NK-92 (cell line): ENCODE measurements around the gene MAST4.

Source experiments
- DNase-seq: peaks from one replicate; lab custom pipeline; 2025; ENCODE audit not compliant: unreplicated experiment; lab: John Stamatoyannopoulos, UW

MAST4 gene

GRCh38 chr5:67031692-67032091 is 435.5 kb downstream of the MAST4 start:
- no peak for DNase-seq

GRCh38 chr5:67032921-67033664 is 436.9 kb downstream of the MAST4 start:
- DNase-seq: no peak

GRCh38 chr5:67033880-67034651 is 437.9 kb downstream of the MAST4 start:
- no peak for DNase-seq

GRCh38 chr5:67035098-67035740 is 439.0 kb downstream of the MAST4 start:
- no peak for DNase-seq

- no peak for DNase-seq
These were observed 441.0 kb downstream of the MAST4 start for GRCh38 chr5:67037171-67037570.

- DNase-seq: no peak
These were observed 442.8 kb downstream of the MAST4 start for GRCh38 chr5:67038817-67039603.

GRCh38 chr5:67042176-67043003 is 446.2 kb downstream of the MAST4 start:
- DNase-seq: no peak

- no peak for DNase-seq
These were observed 447.8 kb downstream of the MAST4 start for GRCh38 chr5:67043796-67044511.

- no peak for DNase-seq
These were observed 449.9 kb downstream of the MAST4 start for GRCh38 chr5:67045816-67046740.

- no peak for DNase-seq
These were observed 451.0 kb downstream of the MAST4 start for GRCh38 chr5:67047160-67047559.

- DNase-seq: no peak
These were observed 451.4 kb downstream of the MAST4 start for GRCh38 chr5:67047616-67048015.

GRCh38 chr5:67050125-67050524 is 453.9 kb downstream of the MAST4 start:
- DNase-seq: no peak

GRCh38 chr5:67050635-67051034 is 454.4 kb downstream of the MAST4 start:
- no peak for DNase-seq

GRCh38 chr5:67051164-67051563 is 455.0 kb downstream of the MAST4 start:
- DNase-seq: no peak

- no peak for DNase-seq
These were observed 455.8 kb downstream of the MAST4 start for GRCh38 chr5:67052034-67052433.

- DNase-seq: no peak
These were observed 457.0 kb downstream of the MAST4 start for GRCh38 chr5:67053229-67053628.

- DNase-seq: no peak
These were observed 463.0 kb downstream of the MAST4 start for GRCh38 chr5:67058998-67059743.
